Measurements from ENCODE around the gene RECQL5.
"Not testable (repeated sequence)": the region's sequence is repeated elsewhere in the genome, so short reads cannot be mapped to it uniquely, and the experiment has no call there.

RECQL5 gene

GRCh38 chr17:75595920-75596313 is 71.0 kb downstream of the RECQL5 start:
- H3K4me3 ChIP-seq (replicated peaks; ENCODE audit: low read depth, low read length): no peak overlapping the region
- DNase-seq (ENCODE audit: extremely low read depth, low read depth): no peak
- TF ChIP-seq, protein P1, sequence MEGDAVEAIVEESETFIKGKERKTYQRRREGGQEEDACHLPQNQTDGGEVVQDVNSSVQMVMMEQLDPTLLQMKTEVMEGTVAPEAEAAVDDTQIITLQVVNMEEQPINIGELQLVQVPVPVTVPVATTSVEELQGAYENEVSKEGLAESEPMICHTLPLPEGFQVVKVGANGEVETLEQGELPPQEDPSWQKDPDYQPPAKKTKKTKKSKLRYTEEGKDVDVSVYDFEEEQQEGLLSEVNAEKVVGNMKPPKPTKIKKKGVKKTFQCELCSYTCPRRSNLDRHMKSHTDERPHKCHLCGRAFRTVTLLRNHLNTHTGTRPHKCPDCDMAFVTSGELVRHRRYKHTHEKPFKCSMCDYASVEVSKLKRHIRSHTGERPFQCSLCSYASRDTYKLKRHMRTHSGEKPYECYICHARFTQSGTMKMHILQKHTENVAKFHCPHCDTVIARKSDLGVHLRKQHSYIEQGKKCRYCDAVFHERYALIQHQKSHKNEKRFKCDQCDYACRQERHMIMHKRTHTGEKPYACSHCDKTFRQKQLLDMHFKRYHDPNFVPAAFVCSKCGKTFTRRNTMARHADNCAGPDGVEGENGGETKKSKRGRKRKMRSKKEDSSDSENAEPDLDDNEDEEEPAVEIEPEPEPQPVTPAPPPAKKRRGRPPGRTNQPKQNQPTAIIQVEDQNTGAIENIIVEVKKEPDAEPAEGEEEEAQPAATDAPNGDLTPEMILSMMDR (IDR thresholded peaks at IDR 0.05; ENCODE audit: low read depth, low read length, missing control alignments): no peak

DNA sequence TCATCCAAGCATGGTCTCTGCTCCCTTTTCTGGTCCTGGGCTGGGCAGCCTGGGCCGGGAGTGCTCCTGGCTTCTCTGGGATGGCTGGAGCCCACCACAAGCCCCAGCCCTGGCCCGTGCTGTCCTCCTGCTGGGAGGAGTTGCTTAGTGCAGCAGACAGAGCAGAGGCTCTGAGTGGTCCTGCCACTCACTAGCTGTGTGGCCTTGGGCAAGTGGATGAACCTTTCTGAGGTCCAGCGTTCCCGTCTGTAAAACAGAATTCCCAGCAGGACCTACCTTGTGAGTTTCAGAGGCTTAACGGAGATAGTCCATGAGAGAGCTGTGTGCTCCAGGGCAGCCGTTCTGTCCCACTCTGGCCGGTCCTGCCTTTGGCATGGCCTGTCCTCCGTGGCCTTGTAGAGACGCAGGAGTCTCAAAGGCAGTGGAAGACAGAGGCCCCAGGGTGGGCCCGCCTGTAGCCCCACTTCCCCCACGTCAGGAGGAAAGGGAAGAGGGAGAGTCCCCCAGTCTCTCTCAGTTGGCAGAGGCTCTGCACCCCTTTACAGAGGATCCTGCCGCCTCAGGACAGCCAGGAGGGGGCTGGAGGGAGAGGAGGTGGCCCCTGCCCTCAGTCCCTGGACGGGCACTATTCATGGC is 71.6 kb downstream of the RECQL5 start:
- no peak for DNase-seq (ENCODE audit: extremely low read depth, low read depth)
- no peak overlapping the region for H3K4me3 ChIP-seq (replicated peaks; ENCODE audit: low read depth, low read length)

GRCh38 chr17:75594499-75595283 is 72.3 kb downstream of the RECQL5 start:
- no peak for DNase-seq (ENCODE audit: extremely low read depth, low read depth)
- H3K4me3 ChIP-seq (replicated peaks; ENCODE audit: low read depth, low read length): no peak overlapping the region
- TF ChIP-seq, protein P1 (IDR thresholded peaks at IDR 0.05; ENCODE audit: low read depth, low read length, missing control alignments): no peak

More for the DNA sequence above, 71.6 kb downstream of the RECQL5 start:
- TF ChIP-seq, protein P1 (IDR thresholded peaks at IDR 0.05; ENCODE audit: low read depth, low read length, missing control alignments): no peak

DNA sequence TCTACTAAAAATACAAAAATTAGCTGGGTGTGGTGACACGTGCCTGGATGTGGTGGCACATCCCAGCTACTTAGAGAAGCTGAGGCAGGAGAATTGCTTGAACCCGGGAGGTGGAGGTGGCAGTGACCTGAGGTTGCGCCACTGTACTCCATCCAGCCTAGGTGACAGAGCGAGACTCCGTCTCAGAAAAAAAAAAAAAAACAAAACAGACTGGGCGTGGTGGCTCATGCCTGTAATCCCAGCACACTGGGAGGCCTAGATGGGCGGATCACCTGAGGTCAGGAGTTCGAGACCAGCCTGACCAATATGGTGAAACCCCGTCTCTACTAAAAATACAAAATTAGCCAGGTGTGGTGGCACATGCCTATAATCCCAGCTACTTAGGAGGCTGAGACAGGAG is 73.5 kb downstream of the RECQL5 start:
- H3K4me3 ChIP-seq (replicated peaks; ENCODE audit: low read depth, low read length); DNase-seq (ENCODE audit: extremely low read depth, low read depth): not testable (repeated sequence)

GRCh38 chr17:75592348-75593020 is 74.5 kb downstream of the RECQL5 start:
- TF ChIP-seq, protein P1 (IDR thresholded peaks at IDR 0.05; ENCODE audit: low read depth, low read length, missing control alignments): no peak
- no peak overlapping the region for H3K4me3 ChIP-seq (replicated peaks; ENCODE audit: low read depth, low read length)
- DNase-seq (ENCODE audit: extremely low read depth, low read depth): no peak

- no peak overlapping the region for H3K4me3 ChIP-seq (replicated peaks; ENCODE audit: low read depth, low read length)
- no peak for DNase-seq (ENCODE audit: extremely low read depth, low read depth)
- TF ChIP-seq, protein P1 (IDR thresholded peaks at IDR 0.05; ENCODE audit: low read depth, low read length, missing control alignments): no peak
These were observed 75.1 kb downstream of the RECQL5 start for GRCh38 chr17:75591722-75592302.

All from HFF-Myc (cell line).